NCI-H2107 (cell line): ENCODE measurements around the gene COL5A3.

Source experiments
- DNase-seq: peaks from one replicate; lab custom pipeline; 2025; lab: John Stamatoyannopoulos, UW

COL5A3 gene

DNA sequence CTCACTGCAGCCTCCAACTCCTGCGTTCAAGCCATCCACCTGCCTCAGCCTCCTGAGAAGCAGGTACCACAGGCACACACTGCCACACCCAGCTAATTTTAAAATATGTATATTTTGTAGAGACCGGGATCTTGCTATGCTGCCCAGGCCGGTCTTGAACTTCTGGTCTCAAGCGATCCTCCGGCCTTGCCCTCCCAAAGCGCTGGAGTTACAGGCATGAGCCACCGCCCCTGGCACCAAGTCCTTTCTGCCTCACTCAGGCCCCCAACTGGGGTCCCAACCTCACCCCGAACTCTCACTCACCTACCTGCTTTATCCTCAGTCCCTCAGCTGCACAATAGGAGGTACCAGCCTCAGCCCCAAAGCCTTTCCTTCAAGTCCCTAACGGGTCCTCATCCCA is 635 bp upstream of the COL5A3 start:
- no peak for DNase-seq

DNA sequence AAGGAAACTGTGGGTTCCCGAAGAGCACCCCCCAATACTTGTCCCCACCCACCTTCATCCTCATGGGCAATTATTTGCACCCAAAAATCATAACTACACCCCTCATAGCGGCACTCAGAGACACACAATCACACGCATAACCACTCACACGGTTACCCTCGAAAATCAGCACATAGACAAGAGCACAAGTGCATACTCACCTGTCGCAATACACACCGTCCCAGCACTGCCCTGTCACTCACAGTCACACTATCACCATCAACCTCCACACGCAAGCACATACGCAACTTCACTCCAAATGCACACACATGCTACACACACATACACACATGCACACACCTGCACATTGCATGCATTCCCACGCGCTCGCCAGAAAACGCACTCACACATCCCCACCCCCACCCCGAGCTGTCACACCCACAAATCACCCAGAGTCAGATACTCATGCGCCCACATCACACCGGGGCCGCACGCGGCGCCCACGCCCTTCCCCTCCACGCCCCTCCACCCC is 535 bp downstream of the COL5A3 start:
- DNase-seq = no peak

DNA sequence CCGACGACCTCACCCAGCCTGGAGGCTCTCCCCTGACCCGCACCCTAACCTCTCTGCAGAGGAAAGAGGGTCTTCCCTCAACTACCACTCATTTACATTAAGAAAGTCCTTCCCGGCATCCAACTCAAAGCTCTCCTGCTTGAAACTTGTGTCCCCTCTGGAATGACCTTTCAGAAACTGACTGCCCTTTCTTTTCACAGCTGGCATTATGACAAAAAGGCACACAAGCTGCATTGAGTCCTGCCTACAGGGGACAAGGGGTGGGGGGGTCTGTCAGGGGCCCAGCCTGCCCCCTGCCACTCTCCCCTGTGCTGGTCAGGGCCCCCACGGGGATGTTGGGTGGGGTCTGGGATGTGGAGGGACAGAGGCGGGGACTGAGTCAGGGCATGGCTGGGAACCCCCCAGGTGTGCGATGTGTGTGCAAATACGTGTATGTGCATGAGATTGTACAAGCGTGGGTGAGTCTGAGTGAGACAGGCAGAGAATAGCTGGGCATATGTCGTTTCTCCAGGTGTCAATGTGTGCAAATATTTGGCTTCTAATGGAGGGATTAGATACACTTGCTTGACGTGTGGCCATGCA is 2.0 kb downstream of the COL5A3 start:
- DNase-seq = no peak

DNA sequence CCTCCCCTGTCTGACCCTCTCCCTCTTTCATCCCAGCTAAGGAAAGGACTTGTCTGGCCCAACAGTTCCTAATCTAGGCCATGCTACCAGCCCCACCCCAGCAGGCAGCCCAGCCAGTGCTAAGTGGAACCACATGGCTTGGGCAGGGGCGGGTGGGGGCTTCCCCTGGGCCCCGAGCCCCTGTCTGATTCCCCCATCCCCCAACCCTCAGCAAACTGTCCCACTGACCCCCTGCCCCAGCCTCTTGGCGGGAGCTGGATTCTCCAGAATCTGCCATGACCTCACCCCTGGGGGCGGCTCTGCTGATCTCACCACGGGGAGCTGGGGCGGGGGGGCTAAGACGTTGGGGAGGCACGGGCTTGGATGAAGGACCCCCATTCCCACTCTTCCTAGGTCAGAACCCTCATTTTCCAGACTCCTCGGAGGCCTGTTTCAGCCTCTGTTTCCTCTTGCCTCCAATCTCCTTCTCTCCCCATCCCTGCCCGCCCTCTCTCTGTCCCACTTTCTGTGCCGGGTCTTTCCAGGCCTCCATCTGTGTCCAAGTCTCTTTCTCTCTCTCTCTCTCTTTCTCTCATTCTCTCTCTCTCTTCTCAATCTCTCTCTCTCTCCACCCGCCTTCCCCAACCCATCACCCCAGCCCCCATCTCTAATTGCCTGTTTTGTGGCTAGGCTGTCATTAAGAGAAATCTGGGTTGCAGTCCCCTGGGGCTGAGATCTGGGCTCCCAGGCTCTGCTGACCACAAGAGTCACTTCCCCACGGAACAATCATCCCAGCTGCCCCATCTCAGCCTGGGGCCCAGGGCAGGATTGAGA is 2.7 kb downstream of the COL5A3 start:
- DNase-seq = no peak

DNA sequence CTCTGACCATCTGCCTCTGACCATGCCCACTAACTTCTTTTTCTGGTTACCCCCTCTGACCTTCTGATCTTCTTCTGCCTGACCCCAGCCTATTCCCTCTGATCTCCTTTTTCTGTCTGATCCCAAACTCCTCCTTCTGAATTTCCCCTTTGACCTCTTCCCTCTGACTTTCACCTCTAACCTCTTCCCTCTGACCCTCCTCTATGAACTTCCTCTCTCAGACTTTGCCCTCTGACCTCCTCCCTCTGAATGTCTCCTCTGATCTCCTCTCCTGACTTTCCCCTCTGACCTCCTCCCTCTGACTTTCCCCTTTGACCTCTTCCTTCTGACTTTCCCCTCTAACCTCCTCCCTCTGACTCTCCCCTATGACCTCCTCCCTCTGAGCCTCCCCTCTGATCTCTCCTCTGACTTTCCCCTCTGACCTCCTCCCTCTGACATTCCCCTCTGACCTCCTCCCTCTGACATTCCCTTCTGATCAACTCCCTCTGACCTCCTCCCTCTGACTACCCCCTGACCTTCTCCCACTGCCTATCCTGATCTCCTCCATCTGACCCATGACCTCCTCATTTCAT is 3.5 kb downstream of the COL5A3 start:
- no peak for DNase-seq

DNA sequence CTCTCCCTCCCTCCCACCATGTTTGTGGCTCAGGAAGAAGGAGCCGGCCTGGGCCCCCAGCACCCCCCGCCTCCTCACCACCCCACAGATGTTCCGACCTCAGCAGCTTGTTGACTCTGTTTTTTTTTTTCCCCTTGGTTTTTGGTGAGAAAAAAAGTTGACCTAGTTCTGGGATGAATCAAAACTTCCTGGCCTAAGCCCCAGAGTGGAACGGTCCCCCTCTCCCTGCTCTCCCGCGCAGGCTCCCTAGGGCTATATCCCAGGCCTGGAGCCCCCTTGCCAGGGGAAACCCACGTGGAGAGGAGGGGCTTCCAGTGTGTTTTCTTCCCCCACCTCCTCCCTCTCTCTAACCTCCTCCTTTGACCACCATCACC is 4.0 kb downstream of the COL5A3 start:
- DNase-seq = no peak

DNA sequence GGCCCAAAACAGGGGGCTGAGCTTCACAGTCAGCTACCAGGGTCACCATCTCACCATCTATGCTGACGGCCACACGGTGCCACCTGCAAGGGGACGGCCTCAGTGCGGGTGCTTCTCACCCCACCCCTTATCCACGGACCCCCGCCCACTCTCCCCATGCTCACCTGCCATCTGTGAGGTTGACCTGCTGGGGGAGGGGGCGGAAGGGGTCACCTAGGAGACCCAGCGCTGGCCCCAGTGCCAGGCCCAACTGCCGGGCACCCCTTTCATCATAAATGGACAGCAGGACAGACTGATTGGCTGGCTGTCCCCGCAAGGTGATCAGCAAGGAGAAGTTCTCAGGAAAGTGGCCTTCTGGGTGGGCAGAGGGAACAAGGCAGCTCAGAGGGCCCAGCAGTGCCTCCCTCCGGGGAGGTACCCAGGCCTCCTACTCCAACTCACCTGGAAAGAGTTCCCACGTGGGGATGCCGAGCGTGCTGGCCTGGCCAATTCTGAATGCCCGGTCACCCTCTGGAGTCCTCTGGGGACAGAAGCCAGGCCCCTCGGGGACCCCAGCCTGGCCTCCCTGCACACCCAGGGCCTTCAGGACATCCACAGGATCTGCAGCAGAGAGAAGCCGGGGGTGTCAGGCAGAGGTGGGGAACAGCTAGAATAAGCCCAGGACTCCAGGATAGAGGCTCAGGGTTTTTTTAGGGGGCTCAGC is 4.5 kb downstream of the COL5A3 start:
- no peak for DNase-seq

DNA sequence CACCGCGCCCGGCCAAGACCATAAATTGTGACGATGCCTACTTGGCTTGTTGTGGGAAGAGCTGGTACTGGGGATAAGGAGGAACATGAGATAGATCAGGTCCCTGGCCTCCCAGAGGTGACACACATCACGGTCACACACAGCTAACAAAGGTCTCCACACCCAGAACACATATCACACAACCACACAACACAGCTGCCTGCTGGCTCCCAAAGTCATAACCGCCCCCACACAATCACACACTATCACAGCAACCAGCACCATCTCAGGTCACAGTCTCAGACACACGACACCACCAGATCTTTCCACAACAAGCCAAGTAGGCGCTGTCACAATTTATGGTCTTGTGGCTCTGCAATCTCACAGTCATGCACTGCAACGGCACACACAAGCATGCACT is 5.7 kb downstream of the COL5A3 start:
- no peak for DNase-seq

DNA sequence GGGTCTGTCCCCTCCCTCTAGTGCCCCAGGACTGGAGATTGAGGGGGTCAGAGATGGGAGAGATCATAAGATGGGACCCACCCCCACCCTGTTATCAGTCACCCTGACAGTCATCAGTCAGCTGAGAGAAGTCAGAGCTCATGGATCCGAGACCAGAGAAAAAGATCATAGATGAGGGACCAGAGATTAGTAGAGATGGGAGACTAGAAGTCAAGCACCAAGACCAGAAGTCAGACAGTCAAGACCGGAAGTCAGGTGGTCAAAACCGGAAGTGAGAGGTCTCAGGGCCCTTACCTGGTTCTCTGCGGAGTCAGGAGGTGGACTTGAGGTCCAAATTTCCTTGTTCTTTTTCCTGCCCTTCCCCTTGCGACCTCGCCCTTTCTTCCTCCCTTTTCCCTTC is 7.0 kb downstream of the COL5A3 start:
- no peak for DNase-seq

DNA sequence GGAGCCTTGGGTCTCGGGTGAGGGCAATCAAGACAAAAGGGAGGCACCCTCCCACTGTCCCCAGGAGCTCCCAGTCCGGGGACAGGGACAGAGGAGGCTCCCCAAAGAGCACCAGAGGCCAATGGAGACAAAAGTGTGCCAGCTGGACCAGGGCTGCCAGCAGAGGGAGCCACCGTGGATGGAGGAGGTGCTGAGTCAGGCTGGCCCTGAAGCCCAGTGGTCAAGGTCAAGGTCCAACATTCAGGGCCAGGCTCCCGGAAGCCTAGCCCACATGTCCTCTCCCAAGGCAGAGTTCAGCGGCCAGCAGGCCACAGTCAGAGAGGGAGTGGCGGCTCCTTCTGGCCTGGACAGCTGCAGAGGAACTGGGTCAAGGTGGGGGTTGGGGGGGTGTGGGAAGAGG is 8.4 kb downstream of the COL5A3 start:
- no peak for DNase-seq

DNA sequence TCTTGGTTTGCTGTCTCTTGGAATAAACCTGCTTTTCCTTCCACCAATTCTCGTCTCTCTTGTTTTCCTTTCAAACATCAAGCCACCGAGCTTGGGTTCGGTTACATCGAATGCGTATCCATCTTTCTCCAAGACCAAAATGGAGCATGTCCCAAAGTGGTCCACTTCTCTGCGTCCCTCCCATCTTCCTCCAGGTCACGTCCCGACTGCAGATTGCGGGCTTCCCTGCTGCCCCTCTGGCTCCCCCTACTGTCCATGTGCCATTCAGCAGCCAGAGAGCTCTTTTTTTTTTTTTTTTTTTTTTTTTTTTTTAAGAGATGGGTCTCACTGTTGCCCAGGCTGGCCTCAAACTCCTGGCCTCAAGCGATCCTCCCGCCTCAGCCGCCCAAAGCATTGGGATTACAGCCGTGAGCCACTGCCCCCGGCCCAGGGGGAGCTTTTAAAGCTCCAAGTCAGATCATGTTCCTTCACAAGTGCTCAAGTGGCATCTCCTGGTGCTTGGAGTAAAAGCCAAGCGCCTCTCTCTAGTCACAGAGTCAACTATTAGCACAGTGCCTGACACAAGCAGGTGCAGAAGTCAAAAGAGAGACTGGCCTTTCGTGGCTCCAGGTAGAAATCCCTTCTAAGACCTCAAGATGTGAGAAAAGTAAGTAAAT is 10.0 kb downstream of the COL5A3 start:
- DNase-seq = no peak

DNA sequence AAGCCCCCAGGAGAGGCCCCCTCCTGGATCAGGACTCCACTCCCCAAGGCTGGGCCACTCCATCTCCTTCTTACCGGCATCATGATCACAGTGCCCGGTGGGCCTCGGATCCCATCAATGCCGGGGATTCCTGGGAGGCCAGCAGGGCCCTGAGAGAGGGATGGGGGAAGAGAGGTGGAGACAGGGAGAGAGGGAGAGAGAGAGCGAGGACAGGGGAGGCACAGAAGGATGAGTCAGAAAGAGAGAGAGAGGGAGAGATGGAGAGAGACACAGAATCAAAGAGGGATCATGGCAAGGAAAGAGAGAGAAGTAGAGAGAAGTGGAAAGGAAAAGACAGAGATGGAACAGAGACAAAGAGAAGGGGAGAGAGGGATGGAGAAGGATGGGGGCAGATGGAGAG is 13.8 kb downstream of the COL5A3 start:
- DNase-seq = no peak

DNA sequence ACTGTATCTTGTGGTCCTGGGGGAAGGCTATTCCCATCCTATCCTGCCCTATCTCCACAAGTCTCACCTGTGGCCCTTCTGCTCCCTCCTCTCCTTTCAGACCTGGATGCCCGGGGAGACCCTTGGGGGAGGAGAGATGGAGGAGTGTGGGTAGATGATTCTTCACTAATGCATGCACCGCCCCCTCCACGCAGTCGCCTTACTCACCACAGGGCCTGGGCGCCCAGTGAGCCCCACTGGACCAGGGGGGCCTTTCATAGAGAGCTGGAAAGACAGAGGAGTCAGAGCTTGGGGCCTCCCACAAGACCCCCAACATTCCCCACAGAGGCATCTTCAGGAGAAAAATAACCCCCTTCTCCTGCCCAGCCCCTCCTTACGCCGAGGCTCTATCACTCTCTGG is 14.3 kb downstream of the COL5A3 start:
- DNase-seq = no peak

DNA sequence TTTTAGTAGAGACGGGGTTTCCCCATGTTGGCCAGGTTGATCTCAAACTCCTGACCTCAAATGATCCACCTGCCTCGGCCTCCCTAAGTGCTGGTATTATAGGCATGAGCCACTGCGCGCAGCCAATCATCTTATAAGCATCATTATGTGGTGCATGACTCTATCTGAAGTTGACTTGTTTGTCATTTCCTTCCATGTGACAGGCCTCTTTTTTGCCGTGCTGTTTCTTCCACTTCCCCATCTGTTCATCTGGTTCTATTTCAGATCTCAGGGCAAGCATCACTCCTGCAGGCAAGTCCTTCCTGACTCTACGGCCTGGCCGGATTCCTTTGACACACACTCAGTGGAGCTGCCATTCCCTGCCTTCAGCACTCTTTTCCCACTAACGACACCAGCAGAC is 15.2 kb downstream of the COL5A3 start:
- no peak for DNase-seq

DNA sequence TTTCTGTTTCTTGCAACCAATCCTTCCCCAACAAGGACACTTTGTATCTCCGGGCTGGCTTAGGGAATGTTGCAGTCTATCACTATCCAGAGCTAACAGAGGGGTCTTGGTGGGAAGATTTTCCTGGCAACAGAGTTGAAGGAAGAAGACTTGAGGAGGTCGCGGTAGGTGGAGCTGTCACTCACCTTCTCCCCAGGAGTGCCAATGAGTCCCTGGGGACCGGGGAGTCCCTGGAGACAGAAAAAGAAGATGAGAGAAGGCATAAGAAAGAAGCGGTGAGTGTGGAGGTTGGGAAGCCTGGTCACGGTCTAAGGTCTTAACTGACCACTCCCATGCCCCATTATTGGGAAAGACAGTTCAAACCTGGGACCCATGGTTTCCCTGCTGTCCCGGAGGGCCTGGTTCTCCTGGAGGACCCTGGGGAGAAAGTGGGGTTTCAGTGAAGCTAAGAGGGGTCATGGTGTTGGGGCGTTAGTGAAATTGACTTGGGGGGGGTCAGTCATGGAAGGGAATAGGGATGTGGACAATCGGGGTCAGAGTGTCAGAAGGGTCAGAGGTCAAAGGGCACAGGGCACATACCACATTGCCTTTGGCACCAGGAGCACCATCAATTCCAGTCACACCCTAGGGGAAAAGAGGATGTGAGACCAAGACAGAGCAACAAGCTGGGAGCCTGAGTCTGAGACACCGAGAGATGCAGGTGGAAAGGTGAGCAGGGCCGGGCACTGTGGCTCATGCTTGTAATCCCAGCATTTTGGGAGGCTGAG is 18.7 kb downstream of the COL5A3 start:
- DNase-seq = no peak

DNA sequence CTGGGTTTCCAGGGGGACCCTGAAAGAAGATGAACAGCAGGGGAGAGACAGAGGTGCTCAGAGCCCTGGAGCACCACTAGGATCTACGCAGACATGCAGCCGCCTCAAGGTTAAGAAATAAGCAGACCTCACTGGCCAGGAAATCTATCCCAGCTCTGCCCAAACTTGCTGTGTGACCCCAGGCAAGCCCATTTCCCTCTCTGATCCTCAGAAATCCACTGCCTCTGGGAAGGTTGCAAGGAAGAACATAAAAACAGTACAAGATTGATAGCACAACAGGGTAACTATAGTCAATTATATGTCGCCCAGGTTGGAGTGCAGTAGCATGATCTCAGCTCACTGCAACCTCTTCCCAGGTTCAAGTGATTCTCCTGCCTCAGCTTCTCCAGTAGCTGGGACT is 20.8 kb downstream of the COL5A3 start:
- DNase-seq = no peak

DNA sequence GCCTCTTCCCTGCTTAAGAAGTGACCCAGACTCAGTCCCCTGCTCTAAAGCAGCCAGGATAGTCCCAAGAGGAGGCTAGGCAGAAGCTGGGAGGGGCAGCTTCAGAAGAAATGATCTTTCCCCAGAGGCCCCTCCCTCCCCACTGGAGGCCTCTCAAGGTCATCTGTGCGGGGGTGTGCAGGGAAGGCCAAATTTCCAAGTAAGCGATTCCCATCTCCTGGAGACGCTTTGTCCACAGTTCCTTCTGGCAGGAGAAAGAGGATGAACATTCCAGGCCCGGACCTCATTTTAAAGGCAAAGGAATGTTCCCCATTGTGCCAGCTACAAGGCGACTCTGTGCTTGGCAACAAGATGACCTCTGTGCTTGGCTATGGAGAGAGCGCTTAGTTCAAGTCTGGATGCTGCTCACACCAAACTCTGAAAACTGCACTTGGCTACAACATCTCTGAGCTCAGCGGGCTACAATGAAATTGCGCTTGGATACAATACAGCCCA is 23.5 kb downstream of the COL5A3 start:
- DNase-seq = no peak

DNA sequence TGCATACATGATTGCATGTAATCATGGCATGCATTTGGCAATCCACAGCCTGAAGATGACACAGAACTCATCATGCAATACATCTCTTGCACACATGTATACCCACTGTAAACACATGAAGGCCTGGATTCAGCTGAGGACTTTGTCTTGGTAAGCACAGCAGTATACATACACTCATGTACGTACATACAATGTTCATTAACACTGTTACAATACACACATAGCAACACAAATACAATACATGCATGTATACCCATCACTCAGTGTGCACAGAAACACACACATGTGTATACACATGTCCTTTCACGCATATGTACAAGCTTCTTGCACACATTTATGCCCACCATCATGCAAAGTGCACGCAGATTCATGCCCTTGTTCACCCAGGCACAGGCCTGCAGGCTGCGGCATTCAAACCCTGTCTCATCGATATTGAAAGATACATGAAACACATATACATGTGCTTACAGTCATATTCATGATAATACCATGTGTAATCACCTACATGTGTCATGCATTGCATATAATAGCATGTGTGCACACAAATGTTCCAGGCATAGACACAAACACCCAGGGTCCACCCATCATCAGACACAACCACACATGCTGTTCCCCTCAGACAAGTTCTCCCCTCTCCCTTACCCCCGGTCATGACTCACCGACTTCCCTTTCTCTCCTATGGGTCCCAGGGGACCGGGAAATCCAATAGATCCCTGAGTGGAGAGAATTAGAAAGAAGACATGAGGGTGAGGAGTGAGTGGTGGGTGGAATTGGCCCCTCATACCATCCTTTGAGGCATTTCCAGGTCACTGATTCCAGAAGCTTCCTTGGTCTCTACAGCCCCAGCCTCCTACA is 28.7 kb downstream of the COL5A3 start:
- DNase-seq = no peak

DNA sequence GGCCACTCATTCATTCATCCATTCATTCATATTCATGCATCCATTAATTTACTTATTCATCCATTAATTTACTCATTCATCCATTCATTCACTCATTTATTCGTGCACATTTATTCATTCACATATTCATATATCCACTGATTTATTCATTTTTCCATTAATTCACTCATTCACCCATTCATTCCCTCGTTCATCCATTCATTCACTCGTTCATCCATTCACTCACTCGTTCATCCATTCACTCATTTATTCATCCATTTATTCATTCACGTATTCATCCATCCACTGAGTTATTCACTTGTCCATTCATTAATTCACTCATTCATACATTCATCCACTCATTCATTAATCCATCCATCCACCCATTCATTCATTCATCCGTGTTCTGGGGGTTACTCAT is 38.2 kb downstream of the COL5A3 start:
- DNase-seq = no peak

DNA sequence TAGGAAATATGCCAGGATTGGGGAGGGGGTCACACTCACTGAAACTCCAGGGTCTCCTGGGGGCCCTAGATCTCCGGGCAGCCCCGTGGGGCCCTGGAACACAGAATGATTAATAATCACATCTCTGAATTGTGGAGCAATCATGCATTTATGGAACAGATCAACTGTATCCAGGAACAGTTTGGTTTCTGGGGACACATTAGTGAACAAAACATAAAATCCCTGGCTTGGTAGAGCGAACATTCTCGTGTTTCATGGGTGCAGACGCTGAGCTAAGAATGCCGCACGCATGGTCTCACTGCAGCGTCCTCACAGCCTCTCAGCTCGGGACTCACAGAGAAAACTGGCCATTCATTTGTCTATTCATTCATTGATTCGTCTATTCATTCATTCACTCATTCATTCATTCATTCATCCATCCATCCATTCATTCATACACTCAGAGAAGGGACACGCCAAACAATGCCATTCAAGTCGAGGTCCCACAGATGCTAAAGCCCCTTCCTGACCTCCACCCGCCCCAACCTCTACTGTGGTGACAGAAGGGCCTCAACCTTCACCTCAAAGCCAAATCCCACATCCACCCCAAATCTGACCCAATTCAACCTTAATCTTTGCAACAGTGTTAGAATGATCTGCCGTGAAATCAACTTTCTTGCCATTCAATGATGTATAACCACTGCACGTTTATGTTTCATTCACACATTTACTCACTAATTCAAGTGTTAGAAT is 39.0 kb downstream of the COL5A3 start:
- DNase-seq = no peak
